T-helper 9 cell (primary cell): ENCODE data around the gene SLC12A7.
"Not testable (repeated sequence)": the region's sequence is repeated elsewhere in the genome, so short reads cannot be mapped to it uniquely, and the experiment has no call there.

Source experiments
- DNase-seq: peaks from one replicate; pipeline ENCODE4 v3.0.0-alpha.2; 2020

The SLC12A7 gene

DNA sequence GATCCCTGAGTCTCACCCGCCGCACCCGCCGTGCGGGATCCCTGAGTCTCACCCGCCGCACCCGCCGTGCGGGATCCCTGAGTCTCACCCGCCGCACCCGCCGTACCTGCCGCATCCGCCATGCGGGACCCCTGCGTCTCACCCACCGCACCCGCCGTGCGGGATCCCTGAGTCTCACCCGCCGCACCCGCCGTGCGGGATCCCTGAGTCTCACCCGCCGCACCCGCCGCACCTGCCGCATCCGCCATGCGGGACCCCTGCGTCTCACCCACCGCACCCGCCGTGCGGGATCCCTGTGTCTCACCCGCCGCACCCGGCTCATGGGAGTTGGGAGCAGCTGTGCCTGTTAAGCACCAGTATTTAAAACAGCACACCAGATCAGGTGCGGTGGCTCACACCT is 50.6 kb downstream of the SLC12A7 start:
- not testable (repeated sequence) for DNase-seq

DNA sequence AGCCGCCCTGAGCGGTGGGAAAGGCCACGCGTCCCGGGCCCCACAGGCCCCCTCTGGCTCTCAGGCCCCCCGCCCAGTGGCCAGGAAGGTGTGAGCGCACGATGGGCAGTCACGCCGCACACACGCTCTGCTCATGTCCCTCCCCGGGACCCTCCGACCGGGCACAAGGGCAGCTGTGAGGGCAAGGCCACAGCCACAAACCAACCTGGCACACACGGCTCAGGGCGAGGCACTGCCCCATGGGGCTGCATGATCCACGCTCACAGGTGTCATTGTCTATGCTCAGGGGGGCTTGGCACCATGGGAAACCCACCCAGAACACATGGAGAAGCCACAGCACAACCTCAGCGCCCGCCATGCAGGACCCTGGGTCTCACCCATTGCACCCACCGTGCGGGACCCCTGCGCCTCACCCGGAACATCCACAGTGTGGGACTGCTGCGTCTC is 51.3 kb downstream of the SLC12A7 start:
- DNase-seq, result no peak

DNA sequence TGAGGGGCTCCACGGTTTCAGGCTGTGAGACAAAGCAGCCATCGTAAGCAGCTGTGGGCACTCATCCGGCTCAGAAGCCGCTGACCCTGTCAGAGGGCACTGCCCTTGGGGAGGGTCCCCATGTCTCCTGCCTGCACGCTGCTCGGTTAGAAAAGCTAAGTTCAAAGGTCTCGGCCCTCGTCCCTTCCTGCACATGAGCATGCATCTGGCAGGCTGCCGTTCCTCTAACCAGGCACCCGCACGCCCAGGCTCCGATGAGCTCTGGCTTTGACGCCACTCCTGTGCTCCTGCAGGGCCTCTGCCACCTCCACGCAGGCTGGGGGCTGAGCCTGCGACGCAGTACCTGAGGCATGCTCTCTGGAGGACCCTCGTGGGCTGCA is 52.0 kb downstream of the SLC12A7 start:
- DNase-seq, result no peak

DNA sequence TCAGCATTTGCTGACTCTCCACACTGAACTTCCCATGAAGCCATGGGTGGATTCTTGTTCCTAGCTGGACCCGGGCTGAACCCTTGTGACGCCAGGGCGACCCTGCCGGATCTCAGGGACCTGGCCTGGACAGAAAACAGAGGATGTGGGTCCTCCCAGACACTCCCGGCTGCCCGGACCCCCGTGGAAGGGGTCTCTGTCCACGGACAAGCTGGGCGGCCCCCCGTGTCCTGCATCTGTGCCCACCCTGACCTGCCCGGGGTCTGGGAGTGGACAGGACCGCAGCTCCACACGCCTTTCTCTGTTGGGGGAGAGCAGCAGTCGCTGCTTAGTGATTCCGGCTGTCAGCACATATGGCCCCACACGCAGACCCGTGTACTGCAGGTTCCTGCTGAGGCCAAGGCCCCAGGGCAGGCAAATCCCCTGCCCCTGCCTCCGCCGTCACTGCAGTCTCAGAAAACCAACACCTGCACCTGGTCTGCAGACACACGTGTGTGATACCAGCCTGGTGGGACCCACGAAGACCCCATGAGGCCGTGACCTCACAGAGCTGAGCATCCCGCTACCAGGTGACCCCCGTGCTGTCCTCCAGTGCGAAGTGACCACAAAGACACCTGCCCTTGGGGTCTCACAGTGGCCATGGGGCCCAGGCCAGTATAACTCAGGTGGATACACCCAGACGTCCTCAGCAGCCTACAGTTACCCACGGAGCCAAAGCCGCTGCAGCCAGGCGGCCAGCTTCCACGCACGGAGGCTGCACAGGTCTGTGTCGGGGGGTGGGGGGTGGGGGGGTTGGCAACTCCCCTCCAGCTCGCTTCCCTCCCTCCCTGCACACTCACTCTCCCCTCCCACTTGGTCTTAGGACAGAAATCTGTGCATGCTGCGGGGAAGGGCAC is 52.6 kb downstream of the SLC12A7 start:
- no peak for DNase-seq

DNA sequence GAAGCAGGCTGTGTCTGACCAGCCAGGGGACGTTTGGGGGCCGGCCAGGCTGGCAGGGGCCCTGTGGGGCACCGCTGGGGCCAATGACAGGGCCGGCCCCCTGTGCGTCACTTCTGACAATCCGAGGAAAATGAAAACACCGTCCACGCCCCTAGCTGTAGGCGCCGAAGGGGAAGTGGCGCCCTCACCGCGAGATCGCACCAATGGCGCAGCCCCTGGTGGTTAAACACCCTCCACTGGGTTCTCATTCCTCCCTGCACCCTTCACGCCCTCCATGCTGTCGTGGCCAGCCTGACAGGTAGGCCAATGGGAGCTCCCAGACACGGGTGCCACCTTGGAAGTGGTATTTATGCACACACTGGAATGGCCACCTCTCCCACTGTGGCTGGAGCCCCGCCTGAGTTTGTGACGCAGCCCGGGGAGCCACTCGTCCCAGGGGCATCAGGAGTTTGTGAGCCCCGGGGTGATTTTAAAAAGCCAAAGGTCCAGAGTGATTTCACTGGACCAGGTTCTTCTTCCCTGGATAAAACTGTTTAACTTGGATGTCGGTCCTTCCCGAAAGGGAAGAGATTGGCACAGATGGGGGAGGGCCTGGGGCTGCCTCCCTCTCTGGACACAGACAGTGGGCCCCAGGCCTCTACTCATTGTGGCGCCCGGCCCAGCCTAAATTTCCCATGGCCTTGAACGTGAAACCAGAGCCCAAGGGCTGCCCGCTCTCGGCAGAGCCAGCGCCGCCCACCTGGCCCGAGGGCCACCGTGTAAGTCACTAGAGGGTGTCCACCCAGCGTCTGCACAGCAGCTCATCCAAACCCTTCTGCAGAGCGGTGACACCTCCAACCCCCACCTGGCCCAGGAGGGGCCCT is 53.5 kb downstream of the SLC12A7 start:
- DNase-seq, result no peak

DNA sequence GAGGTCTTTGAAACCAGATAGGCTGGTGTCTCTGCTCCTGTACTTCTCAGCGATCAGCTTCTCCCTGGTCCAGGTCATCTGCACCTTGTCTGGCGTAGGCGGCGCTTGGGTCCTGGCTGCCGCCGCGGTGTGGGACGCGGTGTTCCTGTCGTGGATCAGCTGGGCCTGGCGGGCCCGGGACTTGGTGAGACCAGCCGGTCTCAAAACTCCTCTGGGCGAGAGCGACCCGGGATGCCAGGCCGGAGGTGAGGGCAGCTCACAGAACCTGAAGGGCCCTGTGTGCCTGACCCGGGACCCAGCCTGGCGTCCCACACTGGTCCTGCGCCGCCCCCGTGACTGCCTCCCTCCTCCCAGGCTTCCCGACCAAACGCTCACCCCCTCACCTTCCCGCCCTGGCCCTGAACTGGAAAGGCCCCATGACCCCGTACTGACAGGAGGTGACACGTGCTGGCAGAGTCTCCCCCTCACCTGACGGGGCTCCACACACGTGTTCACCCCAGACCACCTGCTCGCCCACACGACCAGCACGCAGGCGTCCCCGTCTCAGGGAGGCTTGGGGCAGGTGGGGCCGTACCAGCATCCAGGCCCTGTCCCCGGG is 54.3 kb downstream of the SLC12A7 start:
- no peak for DNase-seq

DNA sequence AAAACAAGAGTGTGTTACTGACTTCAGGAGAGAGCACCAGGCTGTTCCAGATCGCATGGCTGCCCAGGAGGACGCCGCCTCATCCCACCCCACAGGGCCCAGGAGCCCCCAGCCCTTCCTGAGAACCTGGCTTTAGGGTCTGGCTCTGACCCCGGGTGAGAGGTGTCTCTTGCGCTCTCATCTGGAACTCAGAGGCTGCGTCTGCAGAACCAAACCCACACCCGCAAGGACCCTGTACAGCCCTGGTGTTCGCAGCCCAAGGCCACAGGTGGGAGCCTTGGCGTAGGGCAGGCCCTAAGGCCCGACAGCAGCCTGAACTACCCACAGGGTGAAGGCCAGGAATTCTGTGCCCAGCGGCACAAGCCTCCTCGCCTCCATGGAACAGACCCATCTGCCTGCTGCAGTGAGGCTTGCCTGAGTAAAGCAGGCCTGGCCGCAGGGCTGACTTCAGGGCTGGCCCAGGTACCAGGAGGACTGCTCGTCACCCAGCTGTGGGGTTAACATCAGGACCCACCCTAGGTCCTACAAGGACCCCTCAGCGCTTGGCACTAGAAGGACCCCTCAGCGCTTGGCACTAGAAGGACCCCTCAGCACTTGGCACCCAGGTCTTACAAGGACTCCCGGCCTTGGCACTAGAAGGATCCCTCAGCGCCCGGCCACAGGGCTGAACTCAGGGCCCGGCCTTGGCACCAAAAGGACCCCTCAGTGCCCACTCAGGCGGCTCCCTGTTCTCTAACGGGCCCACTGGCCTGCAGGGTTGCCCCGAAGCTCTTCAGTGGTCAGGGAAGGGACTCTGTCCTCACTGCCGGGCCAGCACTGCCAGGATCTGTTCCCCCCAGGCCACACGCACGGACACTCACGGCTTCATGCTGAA is 55.0 kb downstream of the SLC12A7 start:
- DNase-seq, result no peak

DNA sequence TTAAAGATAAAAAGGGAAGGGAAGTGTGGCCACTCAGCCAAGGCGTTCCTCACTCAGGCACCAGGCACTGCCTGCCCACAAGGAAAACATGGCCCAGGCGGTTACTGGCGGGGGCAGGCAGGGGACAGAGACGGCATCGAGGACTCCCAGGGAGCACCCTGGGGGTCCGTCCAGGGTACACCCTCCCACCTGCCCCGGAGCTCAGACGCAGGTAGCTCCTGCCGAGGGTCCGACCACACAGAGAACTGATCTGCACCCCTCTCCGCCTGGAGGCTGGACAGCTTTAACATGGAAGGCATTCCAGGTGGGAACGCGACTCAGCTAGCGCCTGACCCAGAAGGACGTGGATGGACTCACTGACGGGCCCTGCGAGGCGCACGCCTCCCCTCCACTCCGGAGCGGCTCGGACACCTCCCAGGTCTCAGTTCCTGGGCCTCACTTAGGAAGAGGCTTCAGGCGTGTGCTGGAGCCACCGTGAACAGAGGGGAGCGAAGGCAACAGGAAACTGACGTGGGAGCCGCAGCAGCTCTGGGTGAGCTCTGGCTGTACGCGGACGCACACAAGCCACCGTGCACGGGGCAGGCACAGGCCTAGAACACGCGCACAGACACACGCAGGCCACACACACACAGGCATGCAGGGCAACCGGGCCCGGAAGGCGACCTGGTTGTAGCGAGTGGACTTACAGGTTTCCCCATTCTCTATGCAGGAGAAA is 55.8 kb downstream of the SLC12A7 start:
- DNase-seq, result no peak

DNA sequence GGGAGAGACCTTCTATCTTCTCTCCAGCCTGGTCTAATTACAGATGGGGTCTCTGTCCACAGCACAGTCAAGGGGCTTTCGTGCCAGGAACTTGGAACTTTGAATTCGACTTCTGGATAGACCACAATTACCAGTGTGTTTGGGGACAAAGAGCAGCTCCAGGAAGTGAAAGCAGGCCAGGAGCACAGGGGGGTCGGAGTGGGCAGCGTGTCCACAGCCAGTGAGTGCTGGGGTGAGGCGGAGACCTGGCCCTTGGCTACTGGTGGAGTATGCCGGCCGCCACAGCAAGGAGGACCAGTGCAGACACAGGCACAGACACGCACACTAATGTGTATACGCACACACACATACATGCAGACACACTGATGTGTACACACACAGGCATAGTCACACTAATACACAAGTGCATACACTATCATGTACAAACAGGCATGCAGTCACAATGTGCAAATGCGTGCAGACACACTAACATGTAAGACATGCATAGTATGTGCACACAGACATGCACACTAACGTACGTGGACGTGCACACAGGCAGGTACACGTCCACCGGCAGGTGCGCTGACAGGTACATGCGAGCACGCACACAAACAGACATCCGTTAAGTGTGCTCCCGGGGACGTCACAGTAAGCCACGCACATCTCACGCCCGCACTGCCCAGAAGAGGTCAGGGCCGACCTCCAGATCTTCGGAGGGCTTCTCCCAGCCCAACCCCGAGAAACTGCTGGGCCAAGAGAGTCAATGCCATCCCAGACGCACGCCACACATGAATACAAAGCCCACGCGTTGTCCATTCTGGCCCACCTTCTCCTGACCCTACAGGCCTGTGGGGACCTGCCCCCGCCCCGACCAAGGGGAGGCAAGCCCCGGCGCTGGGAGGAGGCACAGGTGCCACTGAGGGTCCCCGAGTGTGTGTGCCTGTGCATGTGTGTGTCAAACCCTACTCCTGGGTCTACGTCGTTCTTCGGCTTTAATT is 56.8 kb downstream of the SLC12A7 start:
- DNase-seq, result no peak

DNA sequence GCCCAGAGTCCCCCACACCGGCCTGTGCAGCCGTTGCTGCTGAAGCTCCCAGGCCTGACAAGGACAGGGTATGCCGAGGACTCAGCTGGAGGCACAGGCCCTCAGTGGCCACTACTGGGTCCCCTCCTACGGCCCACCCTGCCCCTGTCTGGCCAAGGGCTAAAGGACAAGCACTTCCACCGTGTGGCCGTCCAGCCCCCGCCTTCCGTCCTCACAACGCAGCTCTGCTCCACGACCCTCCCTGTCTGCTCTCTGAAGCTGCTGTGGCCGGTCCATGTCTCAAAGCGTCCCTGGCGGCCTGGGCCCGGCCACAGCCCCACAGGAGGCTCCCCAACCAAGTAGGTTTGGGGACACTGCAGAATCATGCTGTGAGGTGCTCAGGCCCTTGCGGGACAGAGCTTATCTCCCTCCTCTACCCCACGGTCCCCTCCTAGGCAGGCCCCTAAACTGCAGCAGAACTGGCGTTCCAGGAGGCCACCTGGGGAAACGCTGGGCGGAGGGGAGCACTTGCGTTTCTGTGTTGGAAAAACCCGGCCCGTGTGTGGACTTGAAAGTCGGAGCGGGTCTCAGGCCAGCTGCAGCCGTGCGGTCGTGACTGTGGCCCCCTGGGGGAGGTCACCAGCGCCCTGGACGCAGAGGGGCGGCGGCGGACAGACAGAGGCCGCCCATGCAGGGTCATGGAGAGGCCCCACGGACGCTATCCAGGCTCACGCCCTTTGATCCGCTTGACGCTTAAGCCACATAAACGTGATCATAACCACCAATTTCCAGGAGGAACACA is 57.7 kb downstream of the SLC12A7 start:
- no peak for DNase-seq

DNA sequence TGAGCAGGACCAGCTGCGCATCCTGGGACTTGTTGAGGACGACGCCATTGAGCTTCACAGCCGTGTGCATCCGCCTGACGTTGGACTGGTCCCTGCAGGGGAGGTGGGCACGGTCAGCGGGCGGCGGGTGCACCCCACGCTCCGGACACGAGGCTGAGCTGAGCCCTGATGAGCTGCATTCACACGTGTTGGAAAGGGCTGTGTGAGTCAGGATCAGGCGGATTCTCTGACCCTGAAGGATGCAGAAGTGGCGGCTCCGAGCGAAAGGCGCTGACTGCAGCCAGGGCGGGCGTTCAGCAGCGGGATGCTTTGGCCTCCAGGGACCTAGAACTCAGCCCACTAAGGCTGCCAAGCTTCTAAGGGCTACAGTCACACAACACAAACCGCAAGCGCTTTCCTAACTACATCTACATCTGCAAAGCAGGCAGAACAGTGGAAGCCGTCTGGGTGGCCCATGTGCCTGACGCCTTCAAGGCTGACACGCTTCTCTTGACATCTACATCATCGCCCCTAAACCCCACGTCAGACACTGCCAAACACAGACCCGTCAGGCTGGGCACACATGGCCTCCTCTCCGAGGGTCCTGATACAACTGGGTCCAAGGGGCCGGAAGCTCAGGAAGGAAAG is 58.4 kb downstream of the SLC12A7 start:
- no peak for DNase-seq

DNA sequence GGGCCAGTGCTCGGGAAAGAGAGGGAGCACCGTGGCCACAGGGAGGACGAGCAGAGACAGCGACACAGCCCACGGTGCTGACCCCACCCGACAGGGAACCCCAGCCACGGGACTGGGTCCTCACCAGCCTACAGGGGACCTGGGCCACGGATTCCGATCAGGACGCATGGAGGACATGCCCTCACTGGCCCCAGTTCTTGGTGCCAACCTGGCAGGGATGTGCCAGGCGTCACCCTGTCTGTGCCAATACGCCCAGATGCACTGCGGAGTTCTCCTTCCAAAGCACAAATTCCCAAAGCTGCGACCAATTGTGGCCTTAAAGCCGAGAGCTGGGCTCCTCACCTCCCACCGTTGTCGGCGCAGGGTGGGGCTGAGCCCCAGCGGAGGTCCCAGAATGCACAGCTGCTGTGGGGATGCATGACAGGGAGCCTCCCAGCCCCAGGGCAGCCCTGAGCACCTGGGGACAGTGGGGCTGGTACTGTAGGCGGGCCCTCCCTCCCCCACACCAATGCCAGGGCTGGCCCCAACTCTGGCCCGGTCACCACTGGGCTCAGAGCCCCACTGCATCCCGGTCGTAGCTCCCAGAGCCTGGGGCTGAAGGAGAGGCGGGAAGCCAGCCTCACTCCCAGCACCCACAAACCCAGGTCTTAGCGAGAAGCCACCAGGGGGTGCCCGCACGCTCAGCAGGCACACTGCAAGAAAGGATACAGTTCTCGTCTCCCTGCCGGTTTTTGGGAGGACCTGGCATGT is 59.0 kb downstream of the SLC12A7 start:
- DNase-seq, result no peak

DNA sequence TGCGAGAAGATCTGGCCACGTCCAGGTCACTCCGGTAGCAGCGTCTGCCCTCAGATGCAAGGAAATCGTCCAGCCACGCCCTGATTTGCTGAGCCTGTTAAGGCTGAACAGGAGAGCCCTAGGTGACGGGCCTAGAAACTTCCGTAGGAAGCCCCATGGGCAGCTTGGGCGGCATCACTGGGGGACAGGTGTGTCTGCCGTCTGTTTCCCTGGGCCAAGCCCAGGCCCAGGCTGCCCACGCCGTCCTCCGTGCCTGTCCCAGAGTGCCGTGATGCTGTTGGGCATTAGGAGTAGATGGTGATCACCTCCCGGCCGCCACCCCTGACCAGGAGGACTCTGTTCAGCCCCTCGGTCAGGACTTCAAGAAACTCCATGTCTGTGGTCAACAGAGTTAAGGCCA is 59.8 kb downstream of the SLC12A7 start:
- DNase-seq, result no peak

DNA sequence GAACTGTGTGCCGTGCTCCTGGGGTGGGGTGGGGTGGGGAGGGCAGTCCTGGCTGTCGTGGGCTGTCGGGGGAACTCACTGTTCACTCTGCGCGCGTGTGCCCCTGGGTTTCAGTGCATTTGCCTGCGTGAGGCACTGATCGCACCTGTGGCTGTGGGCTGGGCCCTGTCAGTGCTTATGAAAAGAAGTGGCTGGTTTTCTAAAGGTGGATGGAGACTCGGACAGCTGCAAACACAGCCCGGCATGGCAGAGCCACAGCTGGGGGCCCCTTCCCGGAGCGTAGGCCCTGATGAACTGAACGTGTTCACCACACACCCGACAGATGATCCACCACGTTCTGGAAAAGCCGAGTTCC is 60.5 kb downstream of the SLC12A7 start:
- no peak for DNase-seq

DNA sequence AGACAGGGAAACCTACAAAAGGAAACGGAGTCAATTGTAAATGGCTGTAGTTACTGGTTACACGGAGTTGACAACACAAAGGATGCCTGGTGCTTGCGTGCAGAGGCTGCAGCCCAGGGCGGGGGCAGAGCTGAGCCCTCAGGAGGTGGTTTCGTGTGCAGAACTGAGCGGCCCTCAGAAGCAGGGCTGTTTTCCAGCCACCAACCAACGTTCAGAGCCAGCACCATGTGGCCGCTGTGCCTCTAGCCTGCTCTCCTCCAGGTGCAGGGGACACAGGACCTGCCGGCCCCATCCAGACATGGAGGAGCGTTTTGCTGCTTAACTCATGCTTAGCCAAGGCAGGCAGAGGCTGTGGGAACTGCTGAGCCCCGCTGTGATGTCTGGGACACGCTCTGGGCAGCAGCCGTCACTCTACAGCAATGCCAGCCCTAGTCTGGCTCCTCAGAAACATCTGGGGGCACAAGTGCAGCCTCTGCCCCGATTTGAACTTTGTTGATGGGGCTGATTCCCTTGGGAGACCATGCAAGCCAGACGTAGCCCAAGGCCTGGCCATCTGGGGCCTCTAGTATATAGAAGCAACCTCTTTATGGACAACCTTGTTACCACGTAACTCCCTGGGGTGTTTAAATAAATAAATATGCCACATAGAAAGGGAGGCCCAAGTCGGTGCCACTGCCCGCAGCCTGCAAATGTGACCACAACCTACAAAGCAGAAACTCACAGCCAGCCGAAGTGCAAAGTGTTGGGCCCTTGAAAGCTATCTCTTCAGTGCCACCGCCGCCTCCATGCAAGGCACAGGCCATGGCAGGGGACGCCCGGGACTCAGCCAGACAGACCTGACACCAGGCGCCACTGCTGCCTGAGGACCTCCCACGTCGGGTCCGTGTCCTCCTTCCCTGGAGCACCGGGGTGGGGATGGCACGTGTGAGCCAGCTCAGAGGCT is 61.2 kb downstream of the SLC12A7 start:
- DNase-seq, result no peak

DNA sequence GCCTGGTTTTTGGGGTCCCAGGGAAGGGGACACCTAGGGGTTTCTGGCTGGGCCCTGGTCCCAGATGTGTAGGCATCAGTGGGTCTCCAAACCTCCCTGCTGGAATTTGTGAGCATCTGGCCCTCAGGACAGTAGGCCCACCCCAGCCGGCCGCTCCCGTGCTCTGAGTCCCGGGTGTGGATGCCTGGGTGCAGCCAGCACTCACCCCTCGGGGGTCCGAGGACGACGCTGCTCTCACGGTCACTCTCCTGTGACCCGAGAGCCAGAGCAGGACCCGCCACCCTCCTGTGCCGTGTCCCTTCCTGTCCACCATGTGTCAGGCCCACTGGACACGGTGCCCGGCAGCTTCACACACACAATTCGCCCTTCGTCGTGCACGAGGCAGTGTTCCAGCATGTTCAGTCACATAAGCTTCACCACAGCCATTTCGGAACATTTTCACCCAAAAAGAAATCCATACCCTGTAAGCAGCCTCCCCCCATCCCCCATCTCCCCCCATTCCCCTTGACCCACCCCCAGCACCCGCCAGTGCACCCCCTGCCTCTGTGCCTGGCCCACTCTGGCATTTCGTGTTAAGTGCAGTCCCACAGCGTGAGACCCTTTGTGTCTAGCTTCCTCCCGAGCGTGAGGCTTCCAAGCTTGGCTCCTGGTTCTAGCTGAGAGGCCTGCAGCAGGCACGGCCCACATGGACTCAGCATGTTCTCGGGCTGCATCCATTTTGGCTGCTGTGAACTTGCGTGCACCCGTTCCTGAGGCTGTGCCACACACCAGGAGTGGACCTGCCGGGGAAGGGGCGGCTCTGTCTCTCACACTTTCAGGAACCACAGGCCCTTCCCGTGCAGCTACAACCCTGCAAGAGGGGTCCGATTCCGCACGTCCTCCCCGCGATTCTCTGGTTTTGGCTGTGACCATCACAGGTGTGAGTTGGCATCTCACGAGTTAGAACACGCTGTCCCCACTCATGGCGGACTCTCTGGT is 62.7 kb downstream of the SLC12A7 start:
- no peak for DNase-seq
